NCI-H128 (cell line): Measurements from ENCODE around the gene CA12.
"Not testable (repeated sequence)": the region's sequence is repeated elsewhere in the genome, so short reads cannot be mapped to it uniquely, and the experiment has no call there.

ENCODE experiments used
- DNase-seq: peaks from one replicate; lab custom pipeline; 2025; ENCODE audit not compliant: unreplicated experiment; lab: John Stamatoyannopoulos, UW

CA12 gene

GRCh38 chr15:63381301-63382204 is at the start of gene CA12:
Gene CA12 (minus strand): TSS chr15:63381846. CDS start chr15:63381720, 126 bp downstream.
- no peak for DNase-seq

DNA sequence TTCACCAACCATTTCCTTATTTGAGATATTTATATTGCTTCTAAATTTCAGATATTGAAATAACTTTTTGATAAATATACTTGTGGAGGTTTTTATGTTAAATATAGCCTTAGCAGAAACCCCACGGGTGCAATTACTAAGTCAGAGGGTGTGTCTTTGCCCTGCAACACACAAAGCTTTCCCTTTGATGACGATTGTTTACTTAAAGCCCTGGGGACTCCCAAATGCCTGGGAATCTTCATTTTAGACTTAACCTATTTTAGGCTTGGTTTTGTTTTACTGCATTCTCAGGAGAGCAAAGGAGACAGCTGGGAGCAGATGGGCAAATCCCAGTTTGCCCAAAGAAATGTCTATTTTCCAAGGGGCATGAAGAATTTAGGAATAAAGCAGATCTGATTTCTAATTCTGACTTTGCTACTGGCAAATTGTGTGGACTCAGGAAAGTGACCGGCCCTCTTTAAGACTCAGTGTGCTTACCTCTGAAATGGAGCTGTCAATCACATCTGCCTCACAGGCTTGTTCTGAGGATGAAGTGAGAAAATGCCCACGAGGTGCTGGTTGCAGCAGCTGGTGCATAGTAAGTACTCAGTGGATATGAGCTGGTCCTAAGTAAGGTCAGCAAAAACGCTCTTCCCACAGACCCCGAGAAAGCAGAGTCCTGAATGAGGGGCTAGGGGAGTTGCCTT is 49.3 kb upstream of the CA12 start:
- DNase-seq, result no peak

DNA sequence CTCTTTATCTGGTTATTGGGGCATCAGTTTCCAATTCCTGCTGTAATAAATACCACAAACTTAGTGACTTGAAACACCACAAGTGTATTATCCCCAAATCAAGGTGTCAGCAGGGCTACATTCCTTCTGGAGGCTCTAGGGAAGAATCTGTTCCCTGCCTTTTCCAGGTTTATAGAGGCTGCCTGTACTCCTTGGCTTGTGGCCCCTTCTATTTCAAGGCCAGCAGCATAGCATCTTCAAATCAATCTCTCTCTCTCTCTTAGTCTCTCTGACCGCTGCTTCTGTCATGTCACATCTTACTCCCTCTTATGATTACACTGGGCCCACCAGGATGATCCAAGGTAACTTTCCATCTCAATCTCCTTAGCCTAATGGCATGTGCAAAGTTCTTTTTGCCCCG is 44.9 kb upstream of the CA12 start:
- no peak for DNase-seq

- no peak for DNase-seq
Measured at GRCh38 chr15:63425426-63425985, 43.9 kb upstream of the CA12 start.

GRCh38 chr15:63422891-63423590 is 41.4 kb upstream of the CA12 start:
- DNase-seq, result no peak

GRCh38 chr15:63421433-63421832 is 39.8 kb upstream of the CA12 start:
- no peak for DNase-seq

DNA sequence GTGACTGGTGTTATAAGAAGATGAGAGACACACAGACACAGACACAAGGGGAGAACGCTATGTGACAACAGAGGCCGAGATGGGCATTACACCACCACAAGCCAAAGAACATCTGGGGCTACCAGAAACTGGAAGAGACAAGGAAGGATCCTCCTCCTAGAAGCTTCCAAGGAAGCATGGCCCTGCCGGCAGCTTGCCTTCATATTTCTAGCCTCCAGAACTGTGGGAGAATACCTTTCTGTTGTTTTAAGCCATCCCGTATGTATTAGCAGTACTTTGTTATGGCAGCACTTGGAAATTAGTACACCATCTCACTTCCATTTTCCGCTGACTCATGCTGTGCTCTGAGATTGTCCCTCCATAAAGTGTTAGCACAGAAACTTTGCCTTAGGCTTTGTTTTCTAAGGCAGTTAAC is 38.7 kb upstream of the CA12 start:
- DNase-seq, result no peak

DNA sequence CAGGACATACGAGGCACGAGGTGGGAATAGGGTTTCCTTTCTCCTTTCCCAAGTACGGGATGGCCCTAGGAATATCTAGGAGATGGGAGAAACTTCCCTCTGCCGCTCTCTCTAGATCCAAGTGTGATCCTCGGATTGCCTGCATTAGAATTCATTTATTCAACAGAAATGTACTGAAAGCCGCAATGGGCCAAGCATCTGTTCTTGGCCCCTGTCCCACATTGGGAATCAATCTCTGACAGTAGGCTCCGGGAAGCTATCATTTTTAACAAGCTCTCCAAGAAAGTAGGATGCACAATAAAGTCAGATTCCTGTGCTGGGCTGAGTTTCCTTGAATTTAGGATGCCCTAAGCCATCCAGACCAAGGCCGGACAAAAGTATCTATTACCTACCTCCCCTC is 37.2 kb upstream of the CA12 start:
- DNase-seq, result no peak

GRCh38 chr15:63417721-63418120 is 36.1 kb upstream of the CA12 start:
- DNase-seq, result no peak

GRCh38 chr15:63417274-63417673 is 35.6 kb upstream of the CA12 start:
- not testable (repeated sequence) for DNase-seq

GRCh38 chr15:63414474-63415120 is 33.0 kb upstream of the CA12 start:
- DNase-seq, result no peak

- no peak for DNase-seq
Measured at GRCh38 chr15:63412551-63412950, 30.9 kb upstream of the CA12 start.

- DNase-seq, result no peak
Measured at GRCh38 chr15:63411866-63412265, 30.2 kb upstream of the CA12 start.

DNA sequence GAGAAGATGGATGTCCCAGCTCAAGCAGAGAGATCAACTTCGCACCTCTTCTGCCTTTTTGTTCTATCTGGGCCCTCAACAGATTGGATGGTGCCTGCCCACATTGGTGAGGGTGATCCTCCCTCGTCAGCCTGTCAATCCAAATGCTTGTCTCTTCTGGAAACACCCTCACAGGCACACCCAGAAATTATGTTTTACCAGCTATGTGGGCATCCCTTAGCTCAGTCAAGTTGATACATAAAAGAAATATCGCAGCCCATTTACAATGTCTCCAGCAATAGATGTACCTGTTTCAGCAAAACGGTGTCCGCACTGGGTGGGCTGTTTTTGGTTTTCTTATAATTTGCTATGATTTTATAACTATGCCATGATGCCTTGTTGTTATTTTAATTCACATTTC is 27.5 kb upstream of the CA12 start:
- no peak for DNase-seq

DNA sequence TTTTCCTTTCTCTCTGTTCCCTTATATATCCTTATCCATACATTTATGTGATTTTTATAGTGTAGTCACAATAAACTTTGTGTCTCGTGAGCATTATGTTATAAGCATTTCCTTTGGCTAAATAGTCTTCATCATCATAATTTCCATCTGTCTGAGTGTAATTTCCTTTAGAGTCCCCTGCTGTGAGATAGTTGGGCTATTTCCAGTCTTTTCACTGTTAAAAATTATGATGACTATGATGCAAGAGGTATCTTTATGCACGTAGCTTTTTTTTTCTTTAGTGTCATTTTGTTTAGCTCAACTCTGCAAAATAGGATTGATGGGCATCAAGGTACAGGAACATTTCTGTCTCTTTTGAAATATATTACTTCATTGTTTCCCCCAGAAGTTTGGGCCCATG is 26.9 kb upstream of the CA12 start:
- DNase-seq, result no peak

DNA sequence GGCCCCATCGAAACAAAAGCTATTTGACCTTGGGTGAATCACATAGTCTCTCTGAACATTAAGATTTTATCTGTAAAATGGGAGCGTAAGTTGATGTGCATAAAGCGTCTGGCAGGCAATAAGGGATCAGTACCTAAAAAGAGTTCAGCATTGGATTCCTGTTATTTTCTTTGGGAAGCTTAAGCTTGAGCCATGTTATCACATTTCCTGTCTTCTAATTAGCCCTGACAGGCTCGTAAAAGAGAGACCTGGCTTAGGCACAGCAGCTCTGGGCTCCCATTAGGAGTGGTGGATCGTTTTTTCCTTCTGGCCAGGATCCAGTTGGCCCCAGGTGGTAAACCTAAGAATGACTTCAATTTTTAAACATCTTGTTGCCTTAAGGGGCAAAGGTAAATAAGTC is 26.0 kb upstream of the CA12 start:
- peak; percentile 7 for DNase-seq

- no peak for DNase-seq
Measured at GRCh38 chr15:63405683-63406390, 24.2 kb upstream of the CA12 start.

DNA sequence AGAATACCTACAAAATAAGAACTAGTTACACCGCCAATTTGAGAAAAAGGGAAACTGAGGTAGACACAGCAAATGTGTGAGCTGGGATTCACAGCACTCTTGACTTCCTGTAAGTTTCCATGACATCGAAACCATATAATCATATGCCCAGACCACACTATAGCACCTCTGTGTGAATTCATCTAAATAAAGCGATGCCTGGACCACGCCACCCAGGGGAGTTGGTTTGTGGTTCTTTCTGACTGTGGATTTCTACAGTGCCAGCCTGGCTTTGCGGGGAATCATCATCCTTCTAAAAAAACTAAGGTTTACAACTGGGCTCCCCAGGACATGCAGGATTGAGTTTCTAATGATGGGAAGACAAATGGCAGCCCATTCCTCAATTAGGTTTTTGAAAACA is 23.5 kb upstream of the CA12 start:
- DNase-seq, result no peak

- no peak for DNase-seq
Measured at GRCh38 chr15:63403254-63403945, 21.8 kb upstream of the CA12 start.
